Nucleus accumbens (tissue), 56 donors: Measurements from ENCODE around the gene HOXD13.

Source experiments
- DNase-seq, 56 donors: peaks; one replicate each; lab custom pipeline; 2025; lab: John Stamatoyannopoulos, UW

The HOXD13 gene

GRCh38 chr2:176130147-176130956, 37.8 kb downstream of the HOXD13 start:
- DNase-seq = no peak

GRCh38 chr2:176130957-176131847, 38.7 kb downstream of the HOXD13 start:
- no peak for DNase-seq

- no peak for DNase-seq
These were observed 39.3 kb downstream of the HOXD13 start for GRCh38 chr2:176131848-176132158.

GRCh38 chr2:176132205-176133171, 40.0 kb downstream of the HOXD13 start:
- no peak for DNase-seq

GRCh38 chr2:176133389-176133788, 40.9 kb downstream of the HOXD13 start:
- DNase-seq = no peak

- no peak for DNase-seq
These were observed 41.5 kb downstream of the HOXD13 start for GRCh38 chr2:176134035-176134434.

GRCh38 chr2:176135035-176135440, 42.5 kb downstream of the HOXD13 start:
- DNase-seq = no peak

GRCh38 chr2:176136374-176137251, 44.1 kb downstream of the HOXD13 start:
- DNase-seq = no peak

GRCh38 chr2:176137252-176137580, 44.7 kb downstream of the HOXD13 start:
- no peak for DNase-seq

GRCh38 chr2:176137906-176138305, 45.4 kb downstream of the HOXD13 start:
- DNase-seq = no peak

GRCh38 chr2:176138526-176138922, 46.0 kb downstream of the HOXD13 start:
- DNase-seq = no peak

- no peak for DNase-seq
These were observed 46.6 kb downstream of the HOXD13 start for GRCh38 chr2:176138923-176139660.

- DNase-seq = no peak
These were observed 47.4 kb downstream of the HOXD13 start for GRCh38 chr2:176139661-176140512.

- peak in 51 of 56 donors; percentile 8 to 81 (median 61) for DNase-seq
These were observed 48.2 kb downstream of the HOXD13 start for GRCh38 chr2:176140513-176141317.

GRCh38 chr2:176142281-176142680, 49.8 kb downstream of the HOXD13 start:
- DNase-seq = no peak
